GM12865 (cell line): ENCODE data around the gene ARL5A.

Experiments used
- DNase-seq: peaks from one replicate; pipeline ENCODE4 v3.0.0; 2010; ENCODE audit warnings: low read depth
- H3K4me3 ChIP-seq: 2 replicates; pipeline ENCODE4 v1.5.1; 2011; ENCODE audit warnings: mild to moderate bottlenecking, low read depth, low read length, control low read depth
- TF ChIP-seq, protein P1 (sequence below): IDR thresholded peaks from 2 replicates; pipeline ENCODE4 v1.5.1; 2011; ENCODE audit warnings: low read length, control low read depth, low read depth, inconsistent platforms; ENCODE audit not compliant: insufficient read depth; ENCODE audit errors: missing control alignments

Gene ARL5A

GRCh38 chr2:151756820-151757219, 71.4 kb downstream of the ARL5A start:
- TF ChIP-seq, protein P1, sequence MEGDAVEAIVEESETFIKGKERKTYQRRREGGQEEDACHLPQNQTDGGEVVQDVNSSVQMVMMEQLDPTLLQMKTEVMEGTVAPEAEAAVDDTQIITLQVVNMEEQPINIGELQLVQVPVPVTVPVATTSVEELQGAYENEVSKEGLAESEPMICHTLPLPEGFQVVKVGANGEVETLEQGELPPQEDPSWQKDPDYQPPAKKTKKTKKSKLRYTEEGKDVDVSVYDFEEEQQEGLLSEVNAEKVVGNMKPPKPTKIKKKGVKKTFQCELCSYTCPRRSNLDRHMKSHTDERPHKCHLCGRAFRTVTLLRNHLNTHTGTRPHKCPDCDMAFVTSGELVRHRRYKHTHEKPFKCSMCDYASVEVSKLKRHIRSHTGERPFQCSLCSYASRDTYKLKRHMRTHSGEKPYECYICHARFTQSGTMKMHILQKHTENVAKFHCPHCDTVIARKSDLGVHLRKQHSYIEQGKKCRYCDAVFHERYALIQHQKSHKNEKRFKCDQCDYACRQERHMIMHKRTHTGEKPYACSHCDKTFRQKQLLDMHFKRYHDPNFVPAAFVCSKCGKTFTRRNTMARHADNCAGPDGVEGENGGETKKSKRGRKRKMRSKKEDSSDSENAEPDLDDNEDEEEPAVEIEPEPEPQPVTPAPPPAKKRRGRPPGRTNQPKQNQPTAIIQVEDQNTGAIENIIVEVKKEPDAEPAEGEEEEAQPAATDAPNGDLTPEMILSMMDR, result no peak

DNA sequence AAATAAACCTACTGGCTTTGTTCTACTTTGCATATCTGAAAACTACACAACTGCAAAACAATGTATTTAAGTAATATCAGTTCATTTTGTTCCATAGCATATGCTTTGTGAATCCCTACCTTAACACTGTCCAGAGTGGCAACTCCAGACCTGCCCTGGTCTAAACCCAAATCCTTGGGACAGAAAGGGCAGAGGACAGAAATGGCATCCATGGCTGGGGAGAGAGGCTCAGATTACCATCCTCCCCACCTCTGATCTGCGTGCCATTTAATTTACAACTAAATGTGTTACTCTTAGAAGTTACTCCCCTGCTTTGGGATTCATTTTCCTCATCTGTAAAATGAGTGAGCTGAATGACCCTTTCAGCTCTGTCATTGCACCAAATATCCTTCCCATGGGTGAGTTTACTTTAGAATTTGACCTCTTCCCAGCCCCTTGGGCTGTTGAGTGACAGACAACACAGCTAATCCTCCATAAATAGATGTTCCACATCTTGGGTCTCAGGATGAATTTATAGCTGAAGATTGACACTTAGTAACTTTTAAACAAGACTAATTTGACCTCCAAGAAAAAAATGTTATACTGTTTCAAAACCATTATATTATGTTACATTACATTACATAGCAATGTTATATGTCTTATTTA, 73.8 kb downstream of the ARL5A start:
- TF ChIP-seq, protein P1, result no peak
- H3K4me3 ChIP-seq, result no peak overlapping the region
- no peak for DNase-seq

More at GRCh38 chr2:151756820-151757219, 71.4 kb downstream of the ARL5A start:
- no peak for DNase-seq
- no peak overlapping the region for H3K4me3 ChIP-seq

- H3K4me3 ChIP-seq, result no peak overlapping the region
- no peak for DNase-seq
- TF ChIP-seq, protein P1, result no peak
Observed at GRCh38 chr2:151753540-151753939, 74.7 kb downstream of the ARL5A start.
